ENCODE measurements around the gene TPCN1.

Gene TPCN1

GRCh38 chr12:113186033-113186365 lies 35.3 kb upstream of the TPCN1 start:
- peak overlapping the region; percentile 86 for H3K4me3 ChIP-seq (ENCODE audit: low read length)
- TF ChIP-seq CTCF (conservative IDR thresholded peaks at IDR 0.05; ENCODE audit: low read length): no peak
- DNase-seq (ENCODE audit: low read depth): no peak

GRCh38 chr12:113186666-113187325 lies 34.5 kb upstream of the TPCN1 start:
- TF ChIP-seq CTCF (conservative IDR thresholded peaks at IDR 0.05; ENCODE audit: low read length): no peak
- no peak for DNase-seq (ENCODE audit: low read depth)
- peak overlapping the region; percentile 86 for H3K4me3 ChIP-seq (ENCODE audit: low read length)

GRCh38 chr12:113189361-113189760 lies 31.9 kb upstream of the TPCN1 start:
- TF ChIP-seq CTCF (conservative IDR thresholded peaks at IDR 0.05; ENCODE audit: low read length): no peak
- DNase-seq (ENCODE audit: low read depth): no peak
- H3K4me3 ChIP-seq (ENCODE audit: low read length): no peak overlapping the region

GRCh38 chr12:113190761-113191160 lies 30.5 kb upstream of the TPCN1 start:
- no peak for TF ChIP-seq CTCF (conservative IDR thresholded peaks at IDR 0.05; ENCODE audit: low read length)
- no peak overlapping the region for H3K4me3 ChIP-seq (ENCODE audit: low read length)
- peak; percentile 20 for DNase-seq (ENCODE audit: low read depth)

- no peak for TF ChIP-seq CTCF (conservative IDR thresholded peaks at IDR 0.05; ENCODE audit: low read length)
- H3K4me3 ChIP-seq (ENCODE audit: low read length): no peak overlapping the region
- no peak for DNase-seq (ENCODE audit: low read depth)
Measured at GRCh38 chr12:113191227-113191626, 30.0 kb upstream of the TPCN1 start.

GRCh38 chr12:113194971-113195391 lies 26.3 kb upstream of the TPCN1 start:
- TF ChIP-seq CTCF (conservative IDR thresholded peaks at IDR 0.05; ENCODE audit: low read length): no peak
- H3K4me3 ChIP-seq (ENCODE audit: low read length): no peak overlapping the region
- DNase-seq (ENCODE audit: low read depth): peak; percentile 75

GRCh38 chr12:113195598-113195997 lies 25.7 kb upstream of the TPCN1 start:
- DNase-seq (ENCODE audit: low read depth): no peak
- no peak for TF ChIP-seq CTCF (conservative IDR thresholded peaks at IDR 0.05; ENCODE audit: low read length)

More at GRCh38 chr12:113195598-113195997, 25.7 kb upstream of the TPCN1 start:
- no peak overlapping the region for H3K4me3 ChIP-seq (ENCODE audit: low read length)
